GM19099 (cell line): ENCODE results near the gene DUOX1.

Experiments used
- POLR2A ChIP-seq: IDR thresholded peaks from 3 replicates; pipeline ENCODE4 v1.6.1; 2011; ENCODE audit warnings: low read depth; ENCODE audit not compliant: insufficient read length; ENCODE audit errors: extremely low read depth

DUOX1 gene

DNA sequence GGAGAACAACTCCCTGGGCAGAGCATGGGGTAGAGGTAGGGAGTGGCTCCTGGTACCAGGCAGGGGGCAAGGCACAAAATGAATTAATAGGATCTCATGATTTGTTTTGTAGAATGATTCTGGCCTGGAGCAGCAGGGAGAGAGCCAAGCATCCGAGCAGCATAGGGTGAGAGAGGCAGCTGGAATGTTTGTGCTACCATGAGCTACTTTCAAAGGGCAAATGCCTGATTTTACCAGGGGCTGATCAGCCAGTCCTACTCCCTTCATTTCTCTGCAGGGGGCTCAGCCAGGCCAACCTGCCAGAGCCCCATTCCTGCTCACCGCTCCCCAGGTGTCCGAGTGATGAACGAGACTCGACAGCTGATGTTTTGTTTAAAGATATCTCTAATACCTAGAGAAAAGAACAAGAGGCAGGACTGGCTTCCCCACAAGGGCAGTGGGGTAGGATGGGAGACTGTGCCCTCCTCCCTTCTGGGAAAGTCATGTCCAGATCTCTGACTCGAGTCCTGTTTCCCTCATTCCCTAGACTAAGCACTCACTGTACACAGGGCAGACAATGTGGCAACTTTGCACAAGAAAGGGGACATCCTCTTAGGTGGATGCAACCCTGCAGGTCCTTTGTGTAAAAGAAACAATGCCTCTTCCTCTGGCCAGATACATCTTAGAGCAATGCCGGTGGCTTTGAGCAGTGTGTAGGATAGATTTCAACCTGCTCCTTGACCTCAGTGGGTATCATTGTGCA, 28.7 kb upstream of the DUOX1 start:
- no peak for TF ChIP-seq POLR2A

DNA sequence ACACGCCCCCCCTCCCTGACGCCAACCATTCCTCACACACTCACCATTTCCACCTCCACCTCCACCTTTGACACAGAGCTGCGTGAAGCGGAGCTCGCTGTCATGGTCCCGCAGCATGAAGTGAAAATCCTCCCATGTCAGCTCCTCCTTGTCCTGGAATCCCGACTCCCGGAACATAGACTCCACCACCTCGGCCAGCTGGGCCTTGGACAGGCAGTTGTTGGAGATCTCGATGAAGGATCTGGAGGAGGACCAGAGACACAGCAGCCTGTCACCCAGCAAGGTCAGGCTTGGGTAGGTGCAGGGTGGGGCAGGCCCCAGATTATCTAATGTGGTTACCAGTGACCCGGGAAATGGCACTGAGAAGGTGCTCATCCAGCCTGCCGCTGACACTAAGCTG, 28.0 kb upstream of the DUOX1 start:
- no peak for TF ChIP-seq POLR2A

DNA sequence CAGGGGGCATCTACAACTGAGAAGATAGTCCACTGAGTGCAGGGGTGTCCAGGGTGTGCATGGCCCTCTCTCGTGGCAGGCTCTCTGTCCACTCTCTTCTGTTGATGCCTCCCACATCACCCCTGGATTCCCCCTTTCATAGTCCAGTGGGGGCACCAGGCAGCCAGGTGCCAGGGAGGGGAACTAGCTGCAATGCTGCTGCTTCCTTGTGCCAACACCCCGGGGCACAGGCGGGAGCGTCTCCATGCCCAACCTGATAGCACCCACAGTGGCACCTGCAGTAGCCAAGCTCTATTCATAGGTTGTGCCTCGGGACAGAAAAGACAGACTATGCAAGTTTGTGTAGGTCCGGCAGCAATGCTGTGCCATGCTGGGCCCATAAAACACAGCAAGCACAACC, 27.6 kb upstream of the DUOX1 start:
- TF ChIP-seq POLR2A, result no peak

DNA sequence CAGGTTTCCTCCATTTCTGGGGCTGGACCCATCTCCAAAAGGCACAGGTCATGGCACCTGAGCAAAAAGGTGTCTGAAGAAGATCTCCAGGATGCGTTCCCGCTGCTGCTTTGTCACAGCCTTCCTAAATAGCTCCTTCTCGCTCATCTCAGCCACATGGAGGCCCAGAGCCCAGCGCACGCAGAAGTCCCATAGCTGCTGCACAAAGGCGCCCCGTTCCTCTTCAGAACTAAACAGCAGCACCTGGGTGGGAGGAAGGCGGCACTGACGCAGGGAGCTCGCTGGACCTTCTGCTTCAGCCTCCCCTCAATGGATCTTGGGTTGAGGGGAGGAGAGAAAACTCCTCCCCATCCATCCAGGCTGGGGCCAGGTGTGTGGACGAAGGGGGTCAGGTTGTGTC, 24.2 kb upstream of the DUOX1 start:
- no peak for TF ChIP-seq POLR2A

DNA sequence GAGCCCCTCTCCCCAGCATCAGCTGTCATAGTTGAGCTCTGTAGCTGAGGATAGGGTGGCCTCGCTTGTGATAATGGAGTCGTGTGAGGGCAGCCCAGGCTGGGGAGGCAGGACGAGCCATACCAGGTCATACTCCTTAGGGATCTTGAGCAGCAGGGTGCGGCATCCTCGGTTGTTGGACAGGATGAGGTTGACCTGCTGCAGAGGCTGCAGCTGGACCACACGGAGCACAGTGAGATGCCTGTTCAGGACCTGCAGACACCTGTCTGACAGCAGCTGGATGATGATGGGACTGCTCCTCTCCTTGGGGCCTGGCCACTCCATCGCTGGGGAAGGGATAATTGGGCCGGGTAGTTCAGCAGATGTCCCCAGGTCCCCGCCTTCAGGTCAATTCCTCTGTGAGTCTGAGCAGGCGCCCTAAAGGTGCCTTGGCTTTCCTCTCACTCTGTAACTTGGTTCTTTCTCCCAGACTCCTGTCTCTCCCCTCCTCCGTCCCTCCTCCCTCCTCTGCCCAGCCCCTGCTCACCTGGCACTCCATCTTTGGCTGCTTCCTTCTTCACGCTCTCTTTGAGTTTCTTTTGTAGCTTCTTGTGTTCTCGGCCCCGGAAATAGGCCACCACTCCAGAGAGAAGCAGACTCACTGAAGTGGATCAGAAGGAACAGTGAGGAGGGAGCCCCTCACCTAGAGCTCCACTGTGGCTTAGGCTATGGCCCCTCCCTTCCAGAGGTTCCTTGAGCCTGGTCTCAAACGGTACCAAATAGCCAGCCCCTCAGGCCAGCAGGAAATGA, 23.6 kb upstream of the DUOX1 start:
- no peak for TF ChIP-seq POLR2A

DNA sequence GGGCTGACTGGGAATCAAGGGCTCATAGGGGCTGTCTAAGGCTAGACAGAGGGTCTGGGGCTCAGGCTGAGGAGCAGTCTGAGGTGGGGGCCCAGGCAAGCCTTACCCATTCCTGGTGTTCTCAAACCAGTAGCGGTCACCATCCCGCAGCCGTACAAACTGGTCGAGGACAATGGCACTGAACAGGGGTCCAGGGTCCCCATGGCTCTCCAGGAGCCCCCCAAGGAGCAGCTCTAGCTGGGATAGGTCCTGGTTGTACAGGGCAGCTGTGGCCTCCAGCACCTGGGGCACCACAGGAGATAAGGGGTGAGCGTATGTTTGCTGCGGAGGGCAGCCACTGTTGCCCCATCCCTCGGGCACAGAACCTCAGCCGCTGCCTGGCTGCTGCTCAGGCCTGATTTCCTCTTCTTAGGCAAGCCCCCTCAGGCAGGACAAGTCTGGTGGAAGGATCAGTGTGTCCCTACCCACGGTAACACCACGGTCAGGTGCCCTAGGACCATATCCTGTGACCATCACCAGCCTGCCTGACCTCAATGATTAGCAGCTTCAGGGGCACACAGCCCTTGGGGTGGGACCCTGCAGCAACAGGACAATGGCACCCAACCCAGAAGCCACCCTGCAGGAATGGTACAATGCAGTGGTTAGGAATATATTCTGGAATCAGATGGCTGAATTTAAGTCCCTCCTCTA, 21.7 kb upstream of the DUOX1 start:
- TF ChIP-seq POLR2A, result no peak

DNA sequence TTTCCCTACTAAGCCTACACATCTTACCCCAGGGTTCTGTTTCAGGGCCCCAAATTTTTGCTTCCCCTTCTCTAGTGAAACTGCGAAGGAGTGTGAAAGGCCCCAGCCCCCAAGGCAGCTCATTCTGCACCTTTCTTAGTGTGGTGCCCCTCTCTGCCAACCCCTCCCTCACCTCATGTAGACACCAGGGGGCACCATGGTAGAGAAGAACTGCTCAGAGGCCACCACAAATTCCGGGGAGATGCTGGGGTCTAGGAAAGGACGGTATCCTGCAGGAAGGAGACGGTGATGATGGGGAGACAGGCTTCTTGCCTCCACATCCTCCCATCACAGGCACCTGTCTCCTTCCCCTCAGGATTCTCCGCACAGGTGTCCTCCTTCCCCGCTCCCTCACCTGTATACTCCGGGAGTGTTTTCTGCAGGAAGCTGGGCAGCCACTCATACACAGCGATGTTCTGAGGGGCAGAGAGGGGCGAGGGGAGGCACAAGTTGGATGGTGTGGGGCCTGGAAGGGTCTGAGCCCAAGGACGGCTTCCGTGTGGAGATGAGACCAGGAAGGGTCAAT, 19.5 kb upstream of the DUOX1 start:
- TF ChIP-seq POLR2A, result no peak

DNA sequence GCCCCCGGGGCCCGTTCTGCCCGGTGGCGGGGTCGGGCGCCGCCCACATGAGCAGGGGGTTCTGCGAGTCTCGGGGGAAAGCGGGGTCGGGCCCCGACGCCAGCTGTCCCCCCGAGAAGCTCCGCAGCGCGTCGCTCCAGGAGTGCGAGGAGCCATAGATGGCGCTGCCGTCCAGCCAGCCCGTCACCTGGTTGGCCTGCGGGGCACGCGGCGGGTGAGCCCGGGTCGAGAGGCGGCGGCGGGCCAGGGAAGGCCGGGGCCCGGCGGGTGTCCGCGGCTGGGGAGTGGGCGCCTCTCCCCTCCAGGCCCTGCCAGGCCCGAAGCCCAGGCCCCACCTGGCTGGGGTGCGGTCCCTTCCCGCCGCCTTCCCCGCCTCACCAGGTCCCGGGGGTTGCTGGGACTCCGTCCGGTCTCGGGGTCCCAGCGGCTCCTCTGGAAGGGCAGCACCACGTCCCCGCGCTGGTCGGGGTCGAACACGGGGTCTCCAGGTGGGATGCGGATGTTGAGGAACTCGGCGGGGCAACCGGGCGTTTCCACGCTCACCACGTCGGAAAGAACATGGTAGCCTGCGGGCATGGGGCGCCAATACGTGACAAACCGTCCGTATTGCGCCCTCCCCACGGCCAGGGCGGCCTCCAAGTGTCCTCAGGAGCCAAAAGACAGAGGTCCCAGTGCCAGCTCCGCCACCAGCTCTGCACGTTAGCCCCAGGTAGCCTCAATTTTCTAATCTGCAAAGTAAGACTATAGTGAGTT, 18.2 kb upstream of the DUOX1 start:
- no peak for TF ChIP-seq POLR2A

DNA sequence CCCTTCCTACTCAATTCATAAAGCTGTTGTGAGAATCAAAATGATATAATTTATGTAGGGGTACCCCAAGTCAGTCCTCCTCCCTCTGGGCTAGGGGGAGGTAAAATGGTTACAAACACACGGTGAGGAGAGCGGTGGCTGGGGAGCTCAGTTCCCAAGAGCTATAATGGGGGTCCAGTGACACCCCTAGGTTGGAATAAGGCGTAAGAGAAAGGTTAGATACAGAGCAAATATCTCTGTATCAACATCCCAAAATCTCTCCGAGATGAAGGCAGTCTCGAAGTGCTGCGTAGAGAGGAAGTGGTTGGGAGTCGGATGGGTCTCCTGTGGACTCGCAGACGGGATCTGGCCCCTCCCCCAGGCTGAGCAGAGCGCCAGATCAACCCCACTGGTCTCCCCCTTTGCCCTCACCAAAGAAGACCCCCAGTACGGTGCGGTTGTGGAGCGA, 17.6 kb upstream of the DUOX1 start:
- TF ChIP-seq POLR2A, result no peak

DNA sequence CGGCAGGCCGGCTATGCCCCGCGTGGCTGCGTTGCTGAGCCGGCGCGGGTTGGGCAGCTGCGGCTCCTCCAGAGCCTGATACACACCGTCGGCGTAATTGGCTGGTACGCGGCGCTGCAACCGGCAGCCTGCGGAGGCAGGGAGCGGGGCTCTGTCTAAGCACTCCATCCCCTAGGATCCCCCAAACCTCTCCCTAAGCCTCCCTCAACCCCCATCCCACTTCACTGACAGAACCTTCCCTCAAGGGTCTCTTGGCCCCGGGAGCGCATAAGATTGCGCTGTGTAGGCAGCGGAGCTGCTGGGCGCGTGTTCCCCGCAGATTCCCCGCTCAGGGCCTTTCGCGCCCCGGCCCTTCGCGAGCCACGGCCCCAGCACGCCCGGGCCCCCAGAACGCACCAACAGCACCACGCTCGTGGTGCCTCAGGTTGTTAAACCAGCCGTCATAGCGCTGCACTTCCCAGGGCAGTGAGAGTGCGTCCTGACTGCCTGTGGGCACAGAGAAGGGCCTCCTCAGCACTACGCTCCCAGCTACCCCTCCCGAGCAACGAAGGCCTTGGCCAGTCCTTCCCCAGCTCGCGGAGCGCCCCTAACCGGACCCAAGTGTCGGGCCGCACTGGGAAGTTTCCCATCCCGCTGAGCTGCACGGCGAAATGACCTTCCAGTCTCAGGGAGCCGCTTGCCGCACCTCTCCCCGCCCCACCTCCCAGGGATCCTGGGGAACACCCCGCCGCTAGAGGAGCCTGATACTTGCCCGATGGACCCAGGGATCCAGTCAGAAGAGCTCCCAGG, 17.0 kb upstream of the DUOX1 start:
- no peak for TF ChIP-seq POLR2A

DNA sequence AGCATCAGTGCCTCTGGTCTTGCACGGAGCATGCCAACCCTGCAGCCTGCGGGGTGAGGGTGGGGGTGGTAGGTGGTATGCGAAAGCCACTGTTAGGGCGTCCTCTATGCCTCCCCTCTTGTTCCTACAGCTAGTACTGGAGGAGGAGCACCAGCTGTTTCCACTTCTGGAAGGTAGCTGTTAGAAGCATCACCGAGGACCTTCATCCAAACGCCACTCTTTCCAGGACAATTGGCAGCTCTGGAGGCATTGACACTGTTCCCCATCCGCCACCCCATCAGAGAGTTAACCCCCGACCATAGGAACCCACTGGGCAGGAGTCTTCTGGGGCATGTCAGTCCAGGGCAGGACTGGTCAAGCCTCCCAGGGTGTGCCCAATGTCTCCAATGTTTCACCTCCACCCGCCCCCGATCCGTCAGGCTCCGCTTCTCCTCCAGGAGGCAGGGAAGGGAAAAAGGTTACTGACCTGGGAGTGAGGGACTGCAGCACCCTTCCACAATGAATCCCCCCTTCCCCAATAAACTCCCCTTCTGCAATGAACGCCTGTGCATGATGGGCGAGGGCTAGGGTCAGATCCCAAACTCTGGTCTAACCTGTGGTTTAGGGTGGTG, 16.3 kb upstream of the DUOX1 start:
- TF ChIP-seq POLR2A, result no peak

DNA sequence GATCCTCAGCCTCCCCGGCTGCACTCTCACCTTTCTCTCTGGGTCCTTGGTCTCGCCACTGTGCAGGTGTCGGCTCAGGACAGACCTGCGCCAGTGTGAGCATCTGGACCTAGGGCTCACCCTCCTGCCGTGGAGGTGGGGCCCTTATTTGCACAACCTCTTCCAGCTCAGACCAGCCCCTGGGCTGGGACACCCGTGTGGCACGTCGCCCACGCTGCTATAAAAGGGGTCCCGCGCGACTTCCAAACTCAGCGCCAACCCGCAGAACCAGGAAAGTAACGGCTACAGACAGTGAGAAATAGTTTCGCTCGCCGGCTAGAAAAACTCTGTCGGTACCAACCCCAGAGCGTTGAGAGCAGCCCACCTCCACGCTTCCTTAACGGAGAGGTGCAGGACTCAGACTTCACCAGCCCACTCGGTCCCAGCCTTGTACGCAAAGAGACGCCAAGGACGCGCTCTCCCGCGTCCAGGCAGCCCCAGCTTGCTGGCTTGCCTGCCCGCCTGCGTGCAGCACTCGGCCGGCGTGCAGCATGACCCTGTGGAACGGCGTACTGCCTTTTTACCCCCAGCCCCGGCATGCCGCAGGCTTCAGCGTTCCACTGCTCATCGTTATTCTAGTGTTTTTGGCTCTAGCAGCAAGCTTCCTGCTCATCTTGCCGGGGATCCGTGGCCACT, 15.6 kb upstream of the DUOX1 start, which contains the start of the genes DUOX2 and DUOXA2:
Gene DUOX2, minus strand, starts transcription at position 97 of the 675 bp plus-strand sequence. CDS start 761 bp downstream, outside the sequence.
Gene DUOXA2, plus strand, starts transcription at position 251 of the 675 bp plus-strand sequence. Its CDS starts 280 bp downstream, at position 531.
- no peak for TF ChIP-seq POLR2A

DNA sequence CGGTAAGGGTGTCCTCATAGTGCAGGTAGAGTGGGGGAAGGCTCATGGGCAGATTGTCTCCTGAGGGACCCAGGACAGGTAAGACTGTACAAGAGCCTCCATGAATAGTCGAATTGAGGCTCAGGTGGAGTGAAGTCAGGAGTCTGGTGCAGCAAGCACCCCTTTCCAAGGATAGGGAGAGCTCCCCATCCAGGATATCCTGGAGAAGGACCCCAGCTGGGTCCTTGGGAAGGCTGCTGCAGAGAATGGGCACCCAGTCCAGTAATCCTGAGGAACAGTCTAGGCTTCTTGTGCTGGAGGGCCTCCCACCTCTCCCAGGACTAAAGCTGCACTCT, 15.1 kb upstream of the DUOX1 start:
- TF ChIP-seq POLR2A, result no peak
